Stomach (tissue), 4 donors: Measurements from ENCODE around the gene MKKS.

Source experiments
- POLR2A ChIP-seq, 4 donors: fragments of 450-650 bp; IDR thresholded peaks; one replicate each; pipeline ENCODE4 v1.6.1; 2016; ENCODE audit warnings: antibody characterized with exemption in 4 of 4, control low read depth in 2 of 4, mild to moderate bottlenecking in 1 of 4, moderate library complexity in 1 of 4
- TF ChIP-seq, protein P1 (sequence below), 7 experiments: fragments of 450-650 bp in 4 of 7; fragments of 200-600 bp in 3 of 7; sonication (generic) in 3 of 7; IDR thresholded peaks; one replicate each; pipeline ENCODE4 v1.5.1; 2016 to 2019; ENCODE audit warnings: antibody characterized with exemption in 7 of 7, control low read depth in 2 of 7, mild to moderate bottlenecking in 1 of 7

DNA sequence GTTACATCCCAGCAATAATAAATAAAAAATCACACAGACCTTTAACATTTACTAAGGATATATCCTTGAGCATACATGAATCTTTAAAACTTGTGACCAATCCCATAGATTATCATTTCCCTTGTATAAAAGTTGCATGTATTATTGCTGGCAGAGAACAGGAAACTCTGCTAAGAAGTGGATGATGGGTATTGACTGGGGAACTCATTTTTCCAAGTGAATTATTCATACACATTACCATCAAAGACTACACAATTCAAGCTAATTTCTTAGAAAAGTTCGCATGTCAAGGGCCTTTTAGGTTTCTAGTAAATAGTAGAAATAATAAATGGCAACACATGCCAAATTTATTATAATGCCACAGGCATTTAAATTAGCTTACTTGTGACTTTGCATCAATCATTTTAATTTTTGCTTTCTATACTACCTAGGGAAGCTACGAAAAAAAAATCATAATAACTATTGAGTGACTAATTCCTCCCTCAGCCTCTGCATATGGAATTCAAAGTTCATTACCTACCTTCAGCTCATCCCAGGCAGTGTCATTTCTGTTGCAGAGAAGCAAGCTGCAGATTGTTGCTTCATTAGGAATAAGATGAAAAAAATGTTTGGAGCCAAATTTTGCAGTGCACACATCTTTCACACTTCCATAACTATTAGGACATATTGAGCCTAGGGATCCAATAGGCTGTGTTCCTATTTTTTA is 25.8 kb downstream of the MKKS start:
- TF ChIP-seq POLR2A (IDR thresholded peaks at IDR 0.05): no peak
- TF ChIP-seq, protein P1, sequence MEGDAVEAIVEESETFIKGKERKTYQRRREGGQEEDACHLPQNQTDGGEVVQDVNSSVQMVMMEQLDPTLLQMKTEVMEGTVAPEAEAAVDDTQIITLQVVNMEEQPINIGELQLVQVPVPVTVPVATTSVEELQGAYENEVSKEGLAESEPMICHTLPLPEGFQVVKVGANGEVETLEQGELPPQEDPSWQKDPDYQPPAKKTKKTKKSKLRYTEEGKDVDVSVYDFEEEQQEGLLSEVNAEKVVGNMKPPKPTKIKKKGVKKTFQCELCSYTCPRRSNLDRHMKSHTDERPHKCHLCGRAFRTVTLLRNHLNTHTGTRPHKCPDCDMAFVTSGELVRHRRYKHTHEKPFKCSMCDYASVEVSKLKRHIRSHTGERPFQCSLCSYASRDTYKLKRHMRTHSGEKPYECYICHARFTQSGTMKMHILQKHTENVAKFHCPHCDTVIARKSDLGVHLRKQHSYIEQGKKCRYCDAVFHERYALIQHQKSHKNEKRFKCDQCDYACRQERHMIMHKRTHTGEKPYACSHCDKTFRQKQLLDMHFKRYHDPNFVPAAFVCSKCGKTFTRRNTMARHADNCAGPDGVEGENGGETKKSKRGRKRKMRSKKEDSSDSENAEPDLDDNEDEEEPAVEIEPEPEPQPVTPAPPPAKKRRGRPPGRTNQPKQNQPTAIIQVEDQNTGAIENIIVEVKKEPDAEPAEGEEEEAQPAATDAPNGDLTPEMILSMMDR (IDR thresholded peaks at IDR 0.05): no peak
